Measurements from ENCODE around the gene ROCK2. TPM values are rescaled to one million over a fixed set of nuclear protein-coding genes. Genes with fewer than 3 reads are reported as not detected.

ROCK2 gene
- total and polyA plus RNA-seq, 9 of the 15 experiments (the other 6 are each of a cell fraction or from before 2014, with no cell fraction given) = 4.9 to 30.6 (median 14.3) TPM

DNA sequence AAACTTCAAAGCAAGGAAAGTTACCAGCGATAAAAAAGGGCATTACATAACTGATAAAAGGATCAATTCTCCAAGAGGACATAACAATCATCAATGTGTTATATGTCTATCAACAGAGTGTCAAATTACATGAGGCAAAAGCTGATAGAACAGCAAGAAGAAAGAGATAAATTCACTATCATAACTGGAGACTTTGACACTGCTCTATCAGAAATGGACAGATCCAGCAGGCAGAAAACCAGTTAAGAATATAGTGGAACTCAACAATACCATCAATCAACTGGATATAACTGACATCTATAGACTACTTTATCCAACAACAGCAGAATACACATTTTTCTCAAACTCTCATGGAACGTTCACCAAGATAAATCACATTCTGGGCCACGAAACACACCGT lies 65.0 kb downstream of the ROCK2 start (continued):
- TF ChIP-seq, protein P1, sequence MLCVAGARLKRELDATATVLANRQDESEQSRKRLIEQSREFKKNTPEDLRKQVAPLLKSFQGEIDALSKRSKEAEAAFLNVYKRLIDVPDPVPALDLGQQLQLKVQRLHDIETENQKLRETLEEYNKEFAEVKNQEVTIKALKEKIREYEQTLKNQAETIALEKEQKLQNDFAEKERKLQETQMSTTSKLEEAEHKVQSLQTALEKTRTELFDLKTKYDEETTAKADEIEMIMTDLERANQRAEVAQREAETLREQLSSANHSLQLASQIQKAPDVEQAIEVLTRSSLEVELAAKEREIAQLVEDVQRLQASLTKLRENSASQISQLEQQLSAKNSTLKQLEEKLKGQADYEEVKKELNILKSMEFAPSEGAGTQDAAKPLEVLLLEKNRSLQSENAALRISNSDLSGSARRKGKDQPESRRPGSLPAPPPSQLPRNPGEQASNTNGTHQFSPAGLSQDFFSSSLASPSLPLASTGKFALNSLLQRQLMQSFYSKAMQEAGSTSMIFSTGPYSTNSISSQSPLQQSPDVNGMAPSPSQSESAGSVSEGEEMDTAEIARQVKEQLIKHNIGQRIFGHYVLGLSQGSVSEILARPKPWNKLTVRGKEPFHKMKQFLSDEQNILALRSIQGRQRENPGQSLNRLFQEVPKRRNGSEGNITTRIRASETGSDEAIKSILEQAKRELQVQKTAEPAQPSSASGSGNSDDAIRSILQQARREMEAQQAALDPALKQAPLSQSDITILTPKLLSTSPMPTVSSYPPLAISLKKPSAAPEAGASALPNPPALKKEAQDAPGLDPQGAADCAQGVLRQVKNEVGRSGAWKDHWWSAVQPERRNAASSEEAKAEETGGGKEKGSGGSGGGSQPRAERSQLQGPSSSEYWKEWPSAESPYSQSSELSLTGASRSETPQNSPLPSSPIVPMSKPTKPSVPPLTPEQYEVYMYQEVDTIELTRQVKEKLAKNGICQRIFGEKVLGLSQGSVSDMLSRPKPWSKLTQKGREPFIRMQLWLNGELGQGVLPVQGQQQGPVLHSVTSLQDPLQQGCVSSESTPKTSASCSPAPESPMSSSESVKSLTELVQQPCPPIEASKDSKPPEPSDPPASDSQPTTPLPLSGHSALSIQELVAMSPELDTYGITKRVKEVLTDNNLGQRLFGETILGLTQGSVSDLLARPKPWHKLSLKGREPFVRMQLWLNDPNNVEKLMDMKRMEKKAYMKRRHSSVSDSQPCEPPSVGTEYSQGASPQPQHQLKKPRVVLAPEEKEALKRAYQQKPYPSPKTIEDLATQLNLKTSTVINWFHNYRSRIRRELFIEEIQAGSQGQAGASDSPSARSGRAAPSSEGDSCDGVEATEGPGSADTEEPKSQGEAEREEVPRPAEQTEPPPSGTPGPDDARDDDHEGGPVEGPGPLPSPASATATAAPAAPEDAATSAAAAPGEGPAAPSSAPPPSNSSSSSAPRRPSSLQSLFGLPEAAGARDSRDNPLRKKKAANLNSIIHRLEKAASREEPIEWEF (CRISPR knock-in tag; IDR thresholded peaks at IDR 0.05) = peak; percentile 98
- TF ChIP-seq SMARCE1 (IDR thresholded peaks at IDR 0.05) = peak; percentile 94
- no peak for TF ChIP-seq ZNF133 (CRISPR knock-in tag; IDR thresholded peaks at IDR 0.05)
- TF ChIP-seq MYBL2 (IDR thresholded peaks at IDR 0.05; ENCODE audit: low read depth) = peak; percentile 41; the same call in 1 of the 2 replicates
- no peak for TF ChIP-seq MYBL2 (CRISPR knock-in tag; IDR thresholded peaks at IDR 0.05; ENCODE audit: borderline replicate concordance)
- TF ChIP-seq, protein P2, sequence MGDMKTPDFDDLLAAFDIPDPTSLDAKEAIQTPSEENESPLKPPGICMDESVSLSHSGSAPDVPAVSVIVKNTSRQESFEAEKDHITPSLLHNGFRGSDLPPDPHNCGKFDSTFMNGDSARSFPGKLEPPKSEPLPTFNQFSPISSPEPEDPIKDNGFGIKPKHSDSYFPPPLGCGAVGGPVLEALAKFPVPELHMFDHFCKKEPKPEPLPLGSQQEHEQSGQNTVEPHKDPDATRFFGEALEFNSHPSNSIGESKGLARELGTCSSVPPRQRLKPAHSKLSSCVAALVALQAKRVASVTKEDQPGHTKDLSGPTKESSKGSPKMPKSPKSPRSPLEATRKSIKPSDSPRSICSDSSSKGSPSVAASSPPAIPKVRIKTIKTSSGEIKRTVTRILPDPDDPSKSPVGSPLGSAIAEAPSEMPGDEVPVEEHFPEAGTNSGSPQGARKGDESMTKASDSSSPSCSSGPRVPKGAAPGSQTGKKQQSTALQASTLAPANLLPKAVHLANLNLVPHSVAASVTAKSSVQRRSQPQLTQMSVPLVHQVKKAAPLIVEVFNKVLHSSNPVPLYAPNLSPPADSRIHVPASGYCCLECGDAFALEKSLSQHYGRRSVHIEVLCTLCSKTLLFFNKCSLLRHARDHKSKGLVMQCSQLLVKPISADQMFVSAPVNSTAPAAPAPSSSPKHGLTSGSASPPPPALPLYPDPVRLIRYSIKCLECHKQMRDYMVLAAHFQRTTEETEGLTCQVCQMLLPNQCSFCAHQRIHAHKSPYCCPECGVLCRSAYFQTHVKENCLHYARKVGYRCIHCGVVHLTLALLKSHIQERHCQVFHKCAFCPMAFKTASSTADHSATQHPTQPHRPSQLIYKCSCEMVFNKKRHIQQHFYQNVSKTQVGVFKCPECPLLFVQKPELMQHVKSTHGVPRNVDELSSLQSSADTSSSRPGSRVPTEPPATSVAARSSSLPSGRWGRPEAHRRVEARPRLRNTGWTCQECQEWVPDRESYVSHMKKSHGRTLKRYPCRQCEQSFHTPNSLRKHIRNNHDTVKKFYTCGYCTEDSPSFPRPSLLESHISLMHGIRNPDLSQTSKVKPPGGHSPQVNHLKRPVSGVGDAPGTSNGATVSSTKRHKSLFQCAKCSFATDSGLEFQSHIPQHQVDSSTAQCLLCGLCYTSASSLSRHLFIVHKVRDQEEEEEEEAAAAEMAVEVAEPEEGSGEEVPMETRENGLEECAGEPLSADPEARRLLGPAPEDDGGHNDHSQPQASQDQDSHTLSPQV (IDR thresholded peaks at IDR 0.05) = 0 out of 2 replicates have a peak, but pooled peaks have one; percentile 19
- peak; percentile 72 to 74 for TF ChIP-seq NCOA2 (IDR thresholded peaks at IDR 0.05; ENCODE audit: partially characterized antibody in 2 of 2)
- TF ChIP-seq, protein P3, sequence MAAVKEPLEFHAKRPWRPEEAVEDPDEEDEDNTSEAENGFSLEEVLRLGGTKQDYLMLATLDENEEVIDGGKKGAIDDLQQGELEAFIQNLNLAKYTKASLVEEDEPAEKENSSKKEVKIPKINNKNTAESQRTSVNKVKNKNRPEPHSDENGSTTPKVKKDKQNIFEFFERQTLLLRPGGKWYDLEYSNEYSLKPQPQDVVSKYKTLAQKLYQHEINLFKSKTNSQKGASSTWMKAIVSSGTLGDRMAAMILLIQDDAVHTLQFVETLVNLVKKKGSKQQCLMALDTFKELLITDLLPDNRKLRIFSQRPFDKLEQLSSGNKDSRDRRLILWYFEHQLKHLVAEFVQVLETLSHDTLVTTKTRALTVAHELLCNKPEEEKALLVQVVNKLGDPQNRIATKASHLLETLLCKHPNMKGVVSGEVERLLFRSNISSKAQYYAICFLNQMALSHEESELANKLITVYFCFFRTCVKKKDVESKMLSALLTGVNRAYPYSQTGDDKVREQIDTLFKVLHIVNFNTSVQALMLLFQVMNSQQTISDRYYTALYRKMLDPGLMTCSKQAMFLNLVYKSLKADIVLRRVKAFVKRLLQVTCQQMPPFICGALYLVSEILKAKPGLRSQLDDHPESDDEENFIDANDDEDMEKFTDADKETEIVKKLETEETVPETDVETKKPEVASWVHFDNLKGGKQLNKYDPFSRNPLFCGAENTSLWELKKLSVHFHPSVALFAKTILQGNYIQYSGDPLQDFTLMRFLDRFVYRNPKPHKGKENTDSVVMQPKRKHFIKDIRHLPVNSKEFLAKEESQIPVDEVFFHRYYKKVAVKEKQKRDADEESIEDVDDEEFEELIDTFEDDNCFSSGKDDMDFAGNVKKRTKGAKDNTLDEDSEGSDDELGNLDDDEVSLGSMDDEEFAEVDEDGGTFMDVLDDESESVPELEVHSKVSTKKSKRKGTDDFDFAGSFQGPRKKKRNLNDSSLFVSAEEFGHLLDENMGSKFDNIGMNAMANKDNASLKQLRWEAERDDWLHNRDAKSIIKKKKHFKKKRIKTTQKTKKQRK (IDR thresholded peaks at IDR 0.05; ENCODE audit: borderline replicate concordance, low read depth, low read length) = no peak
- TF ChIP-seq SRSF1 (IDR thresholded peaks at IDR 0.05; ENCODE audit: low read depth, low read length) = no peak
- TF ChIP-seq SAP30 (IDR thresholded peaks at IDR 0.05; ENCODE audit: borderline replicate concordance, insufficient read depth, low read depth, low read length, poor library complexity, severe bottlenecking) = no peak
- TF ChIP-seq HDAC6 (IDR thresholded peaks at IDR 0.05; ENCODE audit: low read depth, low read length) = no peak
- no peak for TF ChIP-seq PTBP1 (IDR thresholded peaks at IDR 0.05; ENCODE audit: low read depth, low read length)
- TF ChIP-seq, protein P4, sequence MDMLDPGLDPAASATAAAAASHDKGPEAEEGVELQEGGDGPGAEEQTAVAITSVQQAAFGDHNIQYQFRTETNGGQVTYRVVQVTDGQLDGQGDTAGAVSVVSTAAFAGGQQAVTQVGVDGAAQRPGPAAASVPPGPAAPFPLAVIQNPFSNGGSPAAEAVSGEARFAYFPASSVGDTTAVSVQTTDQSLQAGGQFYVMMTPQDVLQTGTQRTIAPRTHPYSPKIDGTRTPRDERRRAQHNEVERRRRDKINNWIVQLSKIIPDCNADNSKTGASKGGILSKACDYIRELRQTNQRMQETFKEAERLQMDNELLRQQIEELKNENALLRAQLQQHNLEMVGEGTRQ (CRISPR knock-in tag; IDR thresholded peaks at IDR 0.05) = no peak
- peak; percentile 93 for TF ChIP-seq LEF1 (IDR thresholded peaks at IDR 0.05)
